OCI-LY3 (cell line): ENCODE results near the gene HECTD4.

Source experiments
- H2AFZ ChIP-seq: fragments of 200-600, 300-600 bp; shearing (Covaris generic); 2 replicates; pipeline ENCODE4 v1.6.0; 2014; ENCODE audit warnings: antibody characterized with exemption, low read depth, low read length
- H3K27ac ChIP-seq: fragments of 200-600, 300-600 bp; sonication (generic); 2 replicates; pipeline ENCODE4 v1.5.1; 2014; ENCODE audit warnings: mild to moderate bottlenecking, low read length, moderate library complexity, mixed read lengths
- H3K27me3 ChIP-seq: fragments of 200-600, 300-600 bp; sonication (generic); 2 replicates; pipeline ENCODE4 v1.6.1; 2014; ENCODE audit warnings: low read depth, low read length, mixed read lengths
- H3K36me3 ChIP-seq: fragments of 200-600, 300-600 bp; sonication (generic); replicated peaks from 2 replicates; pipeline ENCODE3; 2014; ENCODE audit warnings: low read depth, low read length, mixed read lengths
- H3K4me1 ChIP-seq: fragments of 300-600, 200-600 bp; sonication (generic); 2 replicates; pipeline ENCODE4 v1.6.1; 2014; ENCODE audit warnings: low read length, mixed read lengths
- H3K4me2 ChIP-seq: fragments of 200-600, 300-600 bp; sonication (generic); 2 replicates; pipeline ENCODE4 v1.6.1; 2014; ENCODE audit warnings: low read length, mixed read lengths
- H3K4me3 ChIP-seq: fragments of 300-600, 200-600 bp; sonication (generic); 2 replicates; pipeline ENCODE4 v1.5.1; 2014; ENCODE audit warnings: antibody characterized with exemption, mild to moderate bottlenecking, low read length, moderate library complexity
- H3K79me2 ChIP-seq: fragments of 300-600, 200-600 bp; shearing (Covaris generic); 2 replicates; pipeline ENCODE4 v1.6.1; 2014; ENCODE audit warnings: mild to moderate bottlenecking, low read length, mixed read lengths
- H3K9ac ChIP-seq: fragments of 300-600, 200-600 bp; shearing (Covaris generic); 2 replicates; pipeline ENCODE4 v1.6.0; 2014; ENCODE audit warnings: mild to moderate bottlenecking, low read length, moderate library complexity
- H3K9me3 ChIP-seq: fragments of 200-600, 300-600 bp; shearing (Covaris generic); 2 replicates; pipeline ENCODE4 v1.6.1; 2014; ENCODE audit warnings: low read length, mixed read lengths; ENCODE audit not compliant: insufficient read depth
- H4K20me1 ChIP-seq: fragments of 200-600, 300-600 bp; sonication (generic); 2 replicates; pipeline ENCODE4 v1.6.1; 2016; ENCODE audit warnings: low read length, mixed read lengths; ENCODE audit not compliant: insufficient read depth
- CTCF ChIP-seq: fragments of 200-600, 300-600 bp; sonication (generic); IDR thresholded peaks from 2 replicates; pipeline ENCODE4 v1.5.1; 2014; ENCODE audit warnings: antibody characterized with exemption, low read length, low read depth
- EZH2phosphoT487 ChIP-seq: fragments of 200-600 bp; shearing (Covaris generic); IDR thresholded peaks from 2 replicates; pipeline ENCODE4 v1.6.1; 2018; ENCODE audit warnings: antibody characterized with exemption, mixed run types, low read depth

Gene HECTD4

GRCh38 chr12:112168561-112168971 lies 213.7 kb downstream of the HECTD4 start:
- H3K4me3 ChIP-seq = no peak overlapping the region
- no peaks in the 10 kb centered on the region for H3K9me3 ChIP-seq
- H3K27me3 ChIP-seq = no peaks in the 10 kb centered on the region
- no peak overlapping the region for H2AFZ ChIP-seq
- H3K27ac ChIP-seq = no peak overlapping the region
- H4K20me1 ChIP-seq = no peaks in the 10 kb centered on the region
- no peaks in the 10 kb centered on the region for H3K4me1 ChIP-seq
- no peak overlapping the region for H3K9ac ChIP-seq
- H3K36me3 ChIP-seq = peaks cover 5% of the 10 kb centered on the region
- no peaks in the 10 kb centered on the region for H3K79me2 ChIP-seq
- H3K4me2 ChIP-seq = no peak overlapping the region
- TF ChIP-seq CTCF (no peak), EZH2phosphoT487 (no peak)

- no peaks in the 10 kb centered on the region for H3K27me3 ChIP-seq
- H2AFZ ChIP-seq = no peak overlapping the region
- no peak overlapping the region for H3K9ac ChIP-seq
- no peaks in the 10 kb centered on the region for H3K4me1 ChIP-seq
- H3K4me2 ChIP-seq = no peak overlapping the region
- H3K4me3 ChIP-seq = no peak overlapping the region
- H3K79me2 ChIP-seq = no peaks in the 10 kb centered on the region
- no peaks in the 10 kb centered on the region for H3K9me3 ChIP-seq
- no peaks in the 10 kb centered on the region for H4K20me1 ChIP-seq
- no peak overlapping the region for H3K27ac ChIP-seq
- TF ChIP-seq CTCF (no peak), EZH2phosphoT487 (no peak)
- peaks cover 5% of the 10 kb centered on the region for H3K36me3 ChIP-seq
Measured at GRCh38 chr12:112167718-112168525, 214.3 kb downstream of the HECTD4 start.

GRCh38 chr12:112167031-112167461 lies 215.2 kb downstream of the HECTD4 start:
- Histone ChIP-seq H3K4me2 (no peak overlapping the region), H3K4me3 (no peak overlapping the region), H3K36me3 (peaks cover 8% of the 10 kb centered on the region), H3K27me3 (no peaks in the 10 kb centered on the region), H3K9ac (no peak overlapping the region), H3K9me3 (no peaks in the 10 kb centered on the region), H2AFZ (no peak overlapping the region), H3K79me2 (no peaks in the 10 kb centered on the region), H3K27ac (no peak overlapping the region), H3K4me1 (no peaks in the 10 kb centered on the region), H4K20me1 (no peaks in the 10 kb centered on the region)
- no peak for TF ChIP-seq EZH2phosphoT487
- TF ChIP-seq CTCF = no peak

GRCh38 chr12:112166051-112167015 lies 215.9 kb downstream of the HECTD4 start:
- Histone ChIP-seq H3K27ac (no peak overlapping the region), H4K20me1 (no peaks in the 10 kb centered on the region), H2AFZ (no peak overlapping the region), H3K36me3 (peaks cover 12% of the 10 kb centered on the region), H3K9ac (no peak overlapping the region), H3K4me3 (no peak overlapping the region), H3K79me2 (no peaks in the 10 kb centered on the region), H3K4me2 (no peak overlapping the region), H3K9me3 (no peaks in the 10 kb centered on the region), H3K27me3 (no peaks in the 10 kb centered on the region), H3K4me1 (no peaks in the 10 kb centered on the region)
- no peak for TF ChIP-seq CTCF
- TF ChIP-seq EZH2phosphoT487 = no peak
